Body of pancreas (tissue), 4 donors: ENCODE results near the gene CHCHD1.

Source experiments
- POLR2A ChIP-seq, 3 donors: fragments of 450-650 bp; IDR thresholded peaks; one replicate each; pipeline ENCODE4 v1.6.1; 2016; ENCODE audit warnings: antibody characterized with exemption in 3 of 3, mild to moderate bottlenecking in 2 of 3
- TF ChIP-seq, protein P1 (sequence below), 7 experiments: fragments of 450-650 bp in 4 of 7; fragments of 200-600 bp in 3 of 7; sonication (generic) in 3 of 7; IDR thresholded peaks; one replicate each; pipeline ENCODE4 v1.5.1; 2016 to 2019; ENCODE audit warnings: antibody characterized with exemption in 7 of 7

DNA sequence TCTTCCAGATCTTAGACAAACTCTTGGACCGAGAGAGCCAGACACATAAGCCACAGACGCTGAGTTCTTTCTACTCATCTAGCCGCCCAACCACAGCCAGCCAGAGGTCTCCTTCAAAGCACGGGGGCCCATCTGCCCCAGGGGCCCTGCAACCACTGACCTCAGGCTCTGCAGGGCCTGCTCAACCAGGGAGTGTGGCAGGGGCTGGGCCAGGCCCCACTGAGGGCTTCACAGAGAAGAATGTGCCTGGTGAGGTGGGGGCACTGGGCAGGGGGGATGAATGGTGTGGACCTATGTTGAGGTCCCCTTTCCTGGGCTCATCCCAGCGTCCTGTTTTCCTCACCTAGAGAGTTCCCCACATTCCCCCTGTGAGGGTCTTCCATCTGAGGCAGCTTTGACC, 14.9 kb downstream of the CHCHD1 start:
- TF ChIP-seq POLR2A (IDR thresholded peaks at IDR 0.05), result no peak
- TF ChIP-seq, protein P1, sequence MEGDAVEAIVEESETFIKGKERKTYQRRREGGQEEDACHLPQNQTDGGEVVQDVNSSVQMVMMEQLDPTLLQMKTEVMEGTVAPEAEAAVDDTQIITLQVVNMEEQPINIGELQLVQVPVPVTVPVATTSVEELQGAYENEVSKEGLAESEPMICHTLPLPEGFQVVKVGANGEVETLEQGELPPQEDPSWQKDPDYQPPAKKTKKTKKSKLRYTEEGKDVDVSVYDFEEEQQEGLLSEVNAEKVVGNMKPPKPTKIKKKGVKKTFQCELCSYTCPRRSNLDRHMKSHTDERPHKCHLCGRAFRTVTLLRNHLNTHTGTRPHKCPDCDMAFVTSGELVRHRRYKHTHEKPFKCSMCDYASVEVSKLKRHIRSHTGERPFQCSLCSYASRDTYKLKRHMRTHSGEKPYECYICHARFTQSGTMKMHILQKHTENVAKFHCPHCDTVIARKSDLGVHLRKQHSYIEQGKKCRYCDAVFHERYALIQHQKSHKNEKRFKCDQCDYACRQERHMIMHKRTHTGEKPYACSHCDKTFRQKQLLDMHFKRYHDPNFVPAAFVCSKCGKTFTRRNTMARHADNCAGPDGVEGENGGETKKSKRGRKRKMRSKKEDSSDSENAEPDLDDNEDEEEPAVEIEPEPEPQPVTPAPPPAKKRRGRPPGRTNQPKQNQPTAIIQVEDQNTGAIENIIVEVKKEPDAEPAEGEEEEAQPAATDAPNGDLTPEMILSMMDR (IDR thresholded peaks at IDR 0.05), result no peak
